ENCODE results near the gene MSI2. TPM values are rescaled to one million over a fixed set of nuclear protein-coding genes. Genes with fewer than 3 reads are reported as not detected.

The MSI2 gene
- total RNA-seq, 6 experiments from 2014 or later: 12.0 to 22.6 (median 19.4) TPM

- DNase-seq (peak in 1 of 3 donors; percentile 13), ATAC-seq (no peak)
- TF ChIP-seq POLR2A (IDR thresholded peaks at IDR 0.05) (no peak), CTCF (IDR thresholded peaks at IDR 0.05) (no peak)
- Histone ChIP-seq H3K27me3 (no peaks in the 10 kb centered on the region), H3K36me3 (no peaks in the 10 kb centered on the region), H3K4me3 (no peak overlapping the region), H3K9me3 (no peaks in the 10 kb centered on the region), H3K4me1 (no peaks in the 10 kb centered on the region), H3K27ac (no peak overlapping the region)
- intact Hi-C loops (cut with DNase I): no loop called here
- 96% methylated on average over 4 of the region's 5 CpGs for WGBS (ENCODE audit: insufficient coverage, low coverage, low lambda C conversion rate, missing lambda C conversion rate)
These were observed 410.0 kb downstream of the MSI2 start for GRCh38 chr17:57666201-57666870.

GRCh38 chr17:57666946-57667345 is 410.6 kb downstream of the MSI2 start:
- TF ChIP-seq CTCF (IDR thresholded peaks at IDR 0.05) (no peak), POLR2A (IDR thresholded peaks at IDR 0.05) (no peak)
- no peaks in the 10 kb centered on the region for H3K36me3 ChIP-seq
- H3K4me3 ChIP-seq: no peak overlapping the region
- DNase-seq (peak in 1 of 3 donors; percentile 22), ATAC-seq (no peak)
- 81% methylated on average over 5 of the region's 6 CpGs for WGBS (ENCODE audit: insufficient coverage, low coverage, low lambda C conversion rate, missing lambda C conversion rate)
- no peaks in the 10 kb centered on the region for H3K9me3 ChIP-seq
- no peak overlapping the region for H3K27ac ChIP-seq
- no peaks in the 10 kb centered on the region for H3K27me3 ChIP-seq
- intact Hi-C loops (cut with DNase I): no loop called here
- no peaks in the 10 kb centered on the region for H3K4me1 ChIP-seq

DNA sequence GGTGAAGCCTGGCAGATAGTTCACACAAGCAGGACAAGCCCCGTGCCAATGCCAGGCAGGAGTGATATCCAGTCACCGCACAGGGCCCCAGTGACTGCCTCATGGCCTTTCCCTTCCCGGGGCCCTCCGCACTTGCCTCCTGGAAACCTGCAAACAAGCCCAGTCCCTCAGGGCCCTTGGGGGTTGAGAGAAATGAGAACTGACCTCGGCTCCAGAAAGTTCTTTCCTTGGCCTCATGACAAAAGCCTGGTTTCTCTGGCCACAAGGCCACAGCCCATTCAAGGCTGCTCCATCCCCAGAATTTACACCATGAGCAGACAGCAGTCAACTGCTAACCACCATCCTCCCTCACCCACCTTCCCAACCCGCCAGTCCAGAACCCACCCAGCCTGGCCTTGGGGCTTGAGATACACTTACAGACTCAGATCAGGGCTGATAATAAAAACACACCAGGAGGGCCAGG is 411.2 kb downstream of the MSI2 start:
- no peaks in the 10 kb centered on the region for H3K27me3 ChIP-seq
- WGBS (ENCODE audit: insufficient coverage, low coverage, low lambda C conversion rate, missing lambda C conversion rate): 60% methylated on average over 1 of the region's 6 CpGs
- H3K4me3 ChIP-seq: no peak overlapping the region
- TF ChIP-seq POLR2A (IDR thresholded peaks at IDR 0.05): no peak
- TF ChIP-seq CTCF (IDR thresholded peaks at IDR 0.05): no peak
- no peak overlapping the region for H3K27ac ChIP-seq
- H3K4me1 ChIP-seq: no peaks in the 10 kb centered on the region
- no peaks in the 10 kb centered on the region for H3K36me3 ChIP-seq
- H3K9me3 ChIP-seq: no peaks in the 10 kb centered on the region
- ATAC-seq (no peak), DNase-seq (peak in 1 of 3 donors; percentile 24)
- intact Hi-C loops (cut with DNase I): no loop called here

- no peaks in the 10 kb centered on the region for H3K36me3 ChIP-seq
- no peaks in the 10 kb centered on the region for H3K9me3 ChIP-seq
- DNase-seq (no peak), ATAC-seq (no peak)
- no peak for TF ChIP-seq POLR2A (IDR thresholded peaks at IDR 0.05)
- TF ChIP-seq CTCF (IDR thresholded peaks at IDR 0.05): no peak
- H3K27me3 ChIP-seq: no peaks in the 10 kb centered on the region
- no peak overlapping the region for H3K27ac ChIP-seq
- no peaks in the 10 kb centered on the region for H3K4me1 ChIP-seq
- H3K4me3 ChIP-seq: no peak overlapping the region
- intact Hi-C loops (cut with DNase I): no loop called here
- 63% methylated on average over 3 of the region's 3 CpGs for WGBS (ENCODE audit: insufficient coverage, low coverage, low lambda C conversion rate, missing lambda C conversion rate)
These were observed 412.0 kb downstream of the MSI2 start for GRCh38 chr17:57668332-57668731.

Data from right lobe of liver (tissue), 6 donors.